DMS79 (cell line): Measurements from ENCODE around the gene IL17B.

Experiments
- DNase-seq: peaks from one replicate; lab custom pipeline; 2025; lab: John Stamatoyannopoulos, UW

IL17B gene

DNA sequence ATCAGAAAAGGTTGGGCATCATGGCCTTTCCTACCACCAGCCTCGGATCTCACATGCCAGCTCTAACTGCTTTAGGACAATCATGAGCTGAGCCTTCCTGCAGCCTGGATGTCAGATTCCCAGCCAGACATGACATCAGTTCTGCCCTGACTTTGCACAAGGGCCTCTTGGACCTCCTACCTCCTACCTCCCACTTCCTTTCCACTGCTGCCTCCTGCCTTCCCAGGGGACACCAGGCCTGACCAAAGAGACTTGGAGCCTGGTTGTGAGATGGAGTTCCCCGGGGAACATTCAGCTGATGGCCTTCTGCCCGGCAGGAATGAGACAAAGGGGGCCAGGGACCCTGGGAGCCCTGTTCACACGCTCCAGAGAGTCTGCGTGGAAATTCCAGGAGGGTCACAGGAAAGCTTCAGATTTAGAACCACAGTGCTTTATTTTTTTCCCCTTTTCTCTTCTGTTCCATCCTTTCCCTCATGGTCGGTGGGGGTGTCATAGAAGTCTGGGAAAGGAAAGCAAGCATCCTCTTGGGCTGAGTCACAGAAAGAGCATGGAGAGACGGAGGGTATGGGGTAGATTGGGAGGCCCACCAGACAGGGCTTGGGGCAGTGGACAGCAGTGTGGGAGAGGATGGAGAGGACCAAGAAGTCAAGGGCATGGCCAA, 35.4 kb upstream of the IL17B start:
- no peak for DNase-seq

DNA sequence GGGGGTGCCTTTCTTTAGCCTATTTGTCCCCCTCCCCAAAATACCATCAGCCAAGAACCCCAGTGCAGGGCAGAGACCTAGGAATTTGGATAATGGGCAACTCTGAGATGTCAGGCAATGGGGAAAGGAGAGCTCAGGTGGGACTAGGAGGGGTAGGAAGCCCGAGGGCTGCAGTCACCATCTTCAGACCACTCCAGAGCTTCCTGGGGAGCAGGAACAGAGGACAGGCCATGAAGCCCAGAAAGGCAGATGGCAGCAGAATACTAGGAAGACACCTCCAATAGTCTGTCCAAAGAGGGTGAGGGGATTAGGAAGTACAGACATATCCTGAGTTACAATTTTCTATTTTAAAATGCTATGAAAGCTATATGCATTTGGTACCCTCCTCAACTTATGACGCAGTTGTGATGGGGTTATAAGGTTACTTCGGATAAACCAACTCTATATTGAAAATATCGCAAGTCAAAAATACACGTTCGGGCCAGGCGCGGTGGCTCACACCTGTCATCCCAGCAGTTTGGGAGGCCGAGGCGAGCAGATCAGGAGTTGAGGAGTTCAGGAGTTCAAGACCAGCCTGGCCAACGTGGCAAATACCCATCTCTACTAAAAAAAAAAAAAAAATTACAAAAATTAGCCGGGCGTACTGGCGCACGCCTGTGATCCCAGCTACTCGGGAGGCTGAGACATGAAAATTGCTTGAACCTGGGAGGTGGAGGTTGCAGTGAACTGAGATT, 34.6 kb upstream of the IL17B start:
- DNase-seq: no peak

DNA sequence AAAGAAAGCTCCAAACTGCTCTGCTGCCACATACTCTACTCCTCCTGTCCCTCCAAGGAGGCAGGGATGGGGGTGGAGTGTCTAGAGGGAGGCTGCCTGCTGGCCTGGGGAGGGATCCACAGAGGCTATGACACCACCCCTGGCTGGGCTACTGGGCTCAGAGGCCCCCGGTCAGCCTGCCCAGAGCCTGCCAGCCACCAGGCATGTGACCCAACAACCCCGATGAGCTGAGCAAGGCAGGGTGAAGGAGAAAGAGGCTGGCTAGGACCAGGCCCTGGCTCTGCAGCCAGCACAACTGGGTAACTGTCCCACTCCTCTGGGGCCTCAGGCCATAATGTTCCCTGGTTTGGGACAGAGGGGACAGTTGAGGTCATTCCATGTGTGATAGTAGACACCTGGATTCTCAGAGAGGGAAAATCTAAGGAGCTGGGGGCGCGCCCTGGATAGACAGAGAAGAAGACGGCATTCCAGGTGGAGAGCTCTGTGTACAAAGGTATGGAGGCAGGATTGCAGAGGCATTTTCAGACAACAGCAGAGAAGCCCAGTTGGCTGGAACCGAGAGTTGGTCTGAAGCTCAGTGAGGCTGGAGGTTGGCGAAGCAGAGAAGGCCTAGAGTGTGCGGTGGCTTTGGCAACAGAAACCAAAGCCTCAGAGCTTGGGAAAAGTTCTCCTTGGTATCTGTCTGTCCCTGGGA, 33.8 kb upstream of the IL17B start:
- DNase-seq: no peak

DNA sequence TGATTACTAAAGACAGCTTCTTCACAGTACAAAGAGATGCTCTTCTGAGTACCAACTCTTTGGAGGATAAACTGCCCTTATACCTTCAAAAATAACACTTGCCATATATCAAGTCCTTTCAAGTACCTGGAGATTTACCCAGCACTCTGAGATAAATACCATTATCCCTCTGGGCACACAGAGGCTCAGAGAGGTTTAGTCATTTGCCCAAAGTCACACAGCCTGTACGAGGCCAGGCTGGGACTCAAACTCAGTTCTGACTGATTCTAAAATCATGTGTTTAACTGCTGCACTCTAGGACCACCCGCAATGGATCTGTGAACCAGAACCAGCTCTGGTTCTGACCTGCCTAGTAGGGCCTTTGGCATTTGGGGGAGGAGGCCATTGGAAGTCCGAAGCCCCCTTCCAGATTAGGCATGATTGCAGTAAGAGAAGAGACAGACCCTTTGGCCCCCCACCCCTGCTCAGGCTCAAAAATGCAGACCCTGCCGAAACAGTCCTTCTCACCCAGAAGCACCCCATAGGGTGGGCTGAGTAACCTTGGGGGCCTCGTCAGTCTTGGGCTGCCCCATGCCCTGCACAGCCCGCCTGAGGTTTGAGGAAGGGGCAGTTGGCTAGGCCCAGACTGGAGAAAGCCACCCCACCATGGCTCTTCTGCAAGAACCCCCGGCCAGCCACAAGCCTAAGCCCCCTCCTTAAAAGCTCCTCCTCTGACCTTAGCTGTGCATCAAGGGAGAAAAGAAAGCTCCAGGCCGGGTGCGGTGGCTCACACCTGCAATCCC, 32.8 kb upstream of the IL17B start:
- no peak for DNase-seq

DNA sequence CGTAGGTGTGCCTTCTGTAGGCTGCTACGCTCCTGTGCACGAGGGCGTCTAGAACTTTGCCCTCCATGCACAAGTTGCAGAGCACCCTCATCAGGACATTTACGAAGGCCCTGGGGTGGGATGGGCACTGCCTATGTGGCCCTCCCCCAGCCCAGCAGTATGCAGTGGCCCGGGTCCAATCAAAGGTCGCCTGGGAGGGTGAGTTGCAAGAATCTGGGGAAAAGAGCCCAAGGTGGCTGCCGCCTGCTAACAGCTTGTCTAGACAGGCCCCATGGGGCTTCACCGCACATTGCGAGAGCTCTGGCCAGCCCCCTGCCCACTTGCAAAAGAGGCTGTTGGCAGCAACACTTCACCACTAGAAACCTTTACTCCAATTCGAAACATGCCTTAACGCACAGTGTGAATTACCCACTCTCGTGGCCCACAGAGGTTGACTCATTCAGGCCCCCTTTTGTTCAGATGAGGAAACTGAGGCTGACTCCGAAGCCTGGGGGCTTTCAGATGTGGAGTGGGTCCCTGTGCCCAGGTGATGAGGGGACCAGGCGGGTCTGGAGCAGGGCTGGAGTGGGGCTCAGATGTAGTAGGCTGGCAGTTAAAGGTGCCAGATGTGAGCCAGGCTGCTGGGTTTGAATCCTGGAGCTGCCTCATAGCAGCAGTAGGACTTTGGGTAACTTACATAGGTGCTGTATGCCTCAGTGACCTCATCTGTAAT, 31.8 kb upstream of the IL17B start:
- DNase-seq: no peak

DNA sequence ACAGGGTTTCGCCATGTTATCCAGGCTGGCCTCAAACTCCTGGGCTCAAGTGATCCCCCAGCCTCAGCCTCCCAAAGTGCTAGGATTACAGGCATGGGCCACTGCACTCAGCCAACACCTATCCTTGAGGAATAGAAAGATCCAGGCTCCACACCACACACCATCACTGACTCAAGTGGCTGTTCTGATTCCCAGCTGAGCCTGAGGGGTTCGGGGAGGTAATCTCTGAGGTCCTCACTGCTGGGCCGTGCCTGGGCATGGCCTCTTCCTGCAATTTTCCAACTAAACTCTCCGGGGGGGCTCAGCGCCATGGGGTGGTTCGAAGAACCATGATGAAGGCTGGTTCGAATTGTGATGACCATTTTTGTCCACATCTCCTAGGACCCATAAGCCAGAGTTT, 31.0 kb upstream of the IL17B start:
- no peak for DNase-seq

DNA sequence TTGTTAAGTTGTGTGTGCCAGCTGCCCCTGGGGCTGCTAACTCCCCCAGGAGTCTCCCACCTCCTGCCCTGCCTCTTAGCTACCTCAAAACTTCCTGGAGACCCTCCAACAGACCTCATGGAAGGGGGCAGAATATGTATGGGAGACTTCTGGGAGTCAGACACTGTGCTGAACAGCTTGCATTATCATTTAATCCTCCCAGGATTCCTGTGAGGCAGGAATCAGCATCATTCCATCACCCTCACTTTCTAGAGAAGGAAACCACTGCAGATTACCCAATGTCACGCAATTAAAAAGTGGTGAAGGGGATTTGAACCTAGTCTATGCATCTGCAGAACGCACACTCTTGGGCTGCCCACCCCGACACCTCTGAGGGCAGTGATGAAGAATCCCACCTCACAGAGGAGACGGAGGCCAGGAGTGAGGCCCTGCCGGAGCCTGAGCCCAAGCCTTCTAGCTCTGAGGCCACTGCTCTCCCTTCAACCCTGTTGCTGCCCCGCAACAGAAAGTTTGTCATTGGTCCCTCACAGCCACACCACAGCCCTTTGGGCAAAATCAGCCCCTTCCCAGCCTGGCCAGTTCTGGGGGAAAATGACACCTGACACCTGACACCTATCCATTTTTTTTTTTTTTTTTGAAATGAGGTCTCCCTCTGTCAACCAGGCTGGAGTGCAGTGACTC, 30.3 kb upstream of the IL17B start:
- DNase-seq: no peak

DNA sequence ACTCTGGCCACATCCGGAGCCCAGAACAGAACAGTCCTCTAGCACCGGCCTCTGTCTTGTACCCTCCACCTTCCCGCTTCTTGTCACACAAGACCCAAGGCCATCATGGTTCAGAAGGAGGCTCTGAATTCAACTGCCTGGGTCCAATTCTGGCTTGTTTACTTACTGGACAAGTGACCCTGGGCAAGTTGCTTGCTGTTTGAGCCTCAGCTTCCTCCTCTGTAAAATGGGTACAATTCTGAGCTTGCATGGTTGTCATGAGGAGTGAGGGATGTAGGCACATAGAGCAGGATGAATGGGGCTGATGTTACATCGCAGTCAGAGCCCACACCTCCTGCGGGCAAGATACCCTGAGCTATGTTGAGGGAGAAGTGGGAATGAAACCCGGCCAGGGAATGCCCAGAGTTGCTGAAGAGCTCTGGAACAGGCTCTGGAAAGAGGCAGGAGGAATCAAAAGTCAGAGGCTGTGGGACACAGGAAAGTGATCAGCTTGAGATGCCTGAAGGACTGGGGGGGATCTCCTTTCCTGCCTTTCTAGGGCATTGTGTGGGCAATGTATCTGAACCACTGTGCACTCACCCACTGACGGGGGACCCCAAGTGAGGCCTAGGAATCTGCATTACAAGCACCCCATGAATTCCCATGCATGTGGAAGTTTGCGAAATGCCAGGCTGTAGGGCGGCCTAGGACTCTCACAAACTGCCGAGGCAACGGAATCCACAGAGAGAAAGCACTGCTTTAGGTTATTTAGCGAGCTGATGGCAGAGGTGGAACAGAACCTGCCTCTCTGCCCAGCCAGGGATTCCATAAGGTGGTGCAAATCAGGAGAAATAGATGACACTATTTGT, 29.4 kb upstream of the IL17B start:
- DNase-seq: no peak

DNA sequence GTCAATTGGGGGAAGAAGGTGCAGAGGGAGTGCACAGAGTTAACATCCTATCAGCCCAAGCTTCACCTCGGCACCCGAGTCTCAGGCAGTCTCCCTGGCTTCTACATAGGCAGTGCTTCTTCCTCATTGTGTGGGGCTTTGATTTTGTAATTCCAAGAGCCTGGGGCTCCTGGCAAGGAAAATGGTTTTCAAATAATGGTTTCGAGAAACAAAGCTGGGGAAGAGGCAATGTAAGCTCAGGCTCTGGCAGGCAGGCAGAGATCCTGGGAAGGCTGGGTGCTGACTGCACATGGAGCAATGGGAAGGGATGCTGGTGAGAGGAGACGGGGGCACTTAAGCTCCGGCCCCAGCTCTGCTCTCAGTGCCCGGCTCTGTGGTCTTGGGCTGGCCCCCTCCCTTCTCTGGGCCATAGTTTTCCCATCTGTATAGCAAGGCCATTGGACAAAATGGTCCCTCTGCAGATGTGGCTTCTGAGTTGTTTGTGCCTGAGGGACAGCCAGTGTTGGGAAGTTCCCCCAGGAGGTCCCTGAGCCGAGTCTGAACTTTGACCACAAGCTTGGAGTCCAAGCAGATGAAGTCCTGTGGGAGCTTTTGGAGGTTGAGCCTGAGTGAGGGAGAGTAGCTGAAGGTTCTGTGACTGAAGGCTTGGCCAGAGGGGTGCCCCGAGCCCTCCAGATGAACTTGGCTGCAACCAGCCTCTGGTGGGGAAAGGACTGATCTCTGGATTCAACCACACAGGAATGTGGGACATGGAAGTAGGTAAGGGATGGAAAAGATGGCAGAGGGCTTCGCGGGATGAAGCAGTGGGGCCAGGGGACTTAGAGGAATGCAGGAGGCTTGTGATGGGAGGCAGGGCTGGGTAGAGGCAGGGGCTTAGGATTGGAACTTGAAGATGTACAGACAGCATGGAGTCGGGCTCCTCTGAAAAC, 28.5 kb upstream of the IL17B start:
- DNase-seq: no peak

DNA sequence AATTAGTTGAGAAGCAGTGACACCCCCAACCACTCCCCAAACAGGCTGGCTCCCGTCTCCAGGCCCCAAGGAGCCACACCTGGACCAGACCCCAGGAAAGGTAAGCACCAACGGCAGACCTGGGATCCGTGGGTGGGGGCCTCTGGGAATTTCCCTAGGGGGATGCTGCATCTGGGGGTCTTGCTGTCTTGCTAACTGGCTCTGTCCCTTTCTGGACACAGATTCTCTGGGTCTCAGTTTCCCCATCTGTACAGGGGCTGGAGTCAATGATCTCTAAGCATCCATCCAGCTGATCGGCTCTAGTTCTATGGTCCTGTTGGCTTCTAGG, 27.9 kb upstream of the IL17B start:
- DNase-seq: no peak

DNA sequence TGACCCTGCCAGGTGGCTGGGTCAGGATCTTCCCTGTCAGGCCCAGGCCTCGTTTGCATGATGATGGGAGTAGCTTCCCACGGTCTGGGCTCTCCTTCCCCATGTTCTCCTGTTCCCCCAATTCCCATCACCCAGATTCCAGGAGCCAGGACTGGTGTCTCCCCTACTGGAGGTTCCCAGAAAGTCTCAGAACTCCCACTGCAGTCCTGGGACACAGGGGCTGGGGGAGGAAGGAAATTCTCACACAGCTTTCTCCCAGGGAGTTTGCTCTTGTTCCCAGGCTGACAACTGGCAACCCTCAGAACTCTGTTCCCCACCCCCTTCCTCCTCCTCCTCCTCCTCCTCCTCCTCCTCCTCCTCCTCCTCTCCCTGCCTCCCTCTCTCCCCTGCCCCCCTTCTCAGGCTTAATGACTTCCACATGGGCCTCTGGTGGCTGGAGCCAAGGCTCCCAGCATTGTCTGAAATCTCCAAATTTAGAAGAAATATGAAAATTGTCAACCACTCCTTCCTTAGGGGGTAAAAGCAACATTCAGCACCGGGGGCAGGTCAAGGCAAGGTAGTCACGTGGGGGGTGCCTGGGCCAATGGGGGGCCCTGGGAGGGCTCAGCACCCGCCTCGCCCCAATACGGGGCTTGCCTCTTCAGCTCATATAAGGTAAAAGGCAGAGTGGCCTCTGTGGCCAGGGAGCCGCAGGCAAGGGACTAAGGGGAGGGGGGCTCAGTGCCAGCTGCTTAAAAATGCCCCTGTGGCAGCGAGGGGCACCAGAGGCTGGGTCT, 27.3 kb upstream of the IL17B start:
- no peak for DNase-seq

DNA sequence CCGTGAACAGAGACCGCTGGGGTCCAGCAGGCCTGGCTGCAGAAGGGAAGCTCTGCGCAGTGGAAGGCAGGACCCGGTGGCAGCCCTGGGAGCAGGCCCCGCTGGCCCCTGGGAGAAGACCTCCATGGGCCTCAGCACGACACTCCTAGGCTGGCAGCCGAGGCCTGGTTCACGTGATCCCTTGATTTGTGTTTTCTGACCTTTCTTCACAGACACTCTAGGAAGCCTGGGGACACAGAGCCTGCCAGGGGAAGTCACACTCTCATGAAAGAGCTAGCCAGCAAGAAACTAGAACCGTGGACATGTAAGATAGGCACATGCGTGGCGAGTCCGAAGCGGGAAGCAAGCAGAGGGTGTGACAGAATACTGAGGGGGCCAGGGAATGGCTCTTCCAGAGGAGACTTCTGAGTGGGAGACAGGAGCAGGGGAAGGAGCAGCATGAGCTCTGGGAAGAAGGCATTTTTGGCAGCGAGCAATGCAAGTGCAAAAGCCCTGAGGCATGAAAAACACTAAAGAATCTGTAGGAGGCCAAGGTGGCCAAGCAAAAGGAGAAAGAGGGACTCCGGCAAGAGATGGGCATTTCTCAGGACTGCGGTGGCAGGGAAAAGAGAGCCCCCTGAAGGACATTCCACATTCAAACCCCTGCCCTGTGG, 26.6 kb upstream of the IL17B start:
- no peak for DNase-seq

DNA sequence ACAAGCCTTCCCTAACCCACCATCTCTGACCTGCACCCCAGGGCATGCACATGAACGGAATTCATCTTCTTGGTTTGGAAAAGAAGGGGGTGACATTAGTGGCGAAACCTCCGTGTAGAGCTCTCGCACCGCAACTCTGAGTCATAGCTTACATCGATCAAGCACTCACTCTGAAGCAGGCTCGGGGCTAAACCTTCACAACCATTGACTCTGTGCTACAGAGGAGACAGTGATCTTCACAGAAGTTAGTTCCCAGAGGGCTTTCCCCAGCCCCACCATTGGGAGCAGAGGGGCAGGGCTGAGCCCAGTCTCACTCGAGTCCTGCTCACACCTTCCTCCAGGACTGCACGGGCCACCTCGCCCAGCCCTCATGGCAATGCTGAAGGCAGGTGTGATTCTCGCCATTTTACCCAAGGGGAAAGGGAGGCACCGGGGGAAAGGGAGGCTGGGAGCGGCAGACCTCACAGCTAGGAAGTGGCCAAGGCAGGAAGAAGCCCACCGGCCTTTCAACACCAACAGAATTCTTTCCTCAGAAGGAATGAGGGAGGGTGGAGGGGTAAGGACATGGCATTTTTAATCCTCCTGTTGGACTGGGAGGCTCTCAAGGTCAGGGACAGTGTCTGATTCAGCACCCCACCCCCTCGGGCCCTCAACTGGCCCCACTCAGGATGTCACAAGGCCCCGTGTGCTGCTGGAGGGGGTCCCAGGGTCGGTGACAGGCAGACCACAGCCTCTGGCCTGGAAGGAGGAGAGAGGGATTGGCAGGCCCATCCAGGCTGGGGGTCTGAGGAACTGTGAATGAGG, 25.9 kb upstream of the IL17B start:
- DNase-seq: no peak

DNA sequence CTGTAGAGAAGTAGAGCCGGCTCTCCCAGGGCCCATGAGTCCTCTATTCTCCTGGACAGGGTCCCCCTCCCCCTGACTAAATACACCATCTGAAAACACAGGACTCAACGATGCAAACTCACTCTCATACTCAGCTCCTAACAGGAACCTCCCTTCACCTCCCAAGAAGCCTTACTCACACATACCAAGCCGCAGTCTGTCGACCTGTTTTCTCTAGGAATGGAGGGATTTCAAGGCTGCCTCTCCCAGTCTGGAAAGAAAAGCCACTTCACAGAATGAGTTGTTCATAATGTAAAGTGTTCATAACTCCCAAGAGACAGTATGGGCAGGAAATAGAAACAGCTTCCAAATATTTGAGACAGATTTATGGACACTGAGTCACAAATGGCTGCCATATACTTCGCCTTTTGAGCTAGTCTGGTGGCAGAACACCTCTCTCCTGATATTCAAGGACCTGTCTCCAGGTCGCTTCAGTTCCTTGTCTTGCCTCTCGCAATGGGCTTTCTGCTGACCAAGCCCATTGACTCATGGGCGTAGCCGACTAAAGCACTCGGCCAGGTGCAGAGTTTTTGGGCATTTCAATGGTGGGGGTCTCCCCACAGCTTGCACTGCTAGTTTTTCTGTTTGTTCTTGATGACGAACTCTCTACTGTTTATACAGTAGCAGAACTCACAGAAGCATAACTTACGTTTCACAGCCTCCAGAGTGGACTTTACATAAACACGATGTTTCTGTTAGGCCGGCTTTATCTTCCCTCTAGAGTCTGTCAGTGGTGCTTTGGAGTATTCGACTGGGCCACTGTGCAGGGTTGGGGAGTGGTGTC, 25.0 kb upstream of the IL17B start:
- no peak for DNase-seq

DNA sequence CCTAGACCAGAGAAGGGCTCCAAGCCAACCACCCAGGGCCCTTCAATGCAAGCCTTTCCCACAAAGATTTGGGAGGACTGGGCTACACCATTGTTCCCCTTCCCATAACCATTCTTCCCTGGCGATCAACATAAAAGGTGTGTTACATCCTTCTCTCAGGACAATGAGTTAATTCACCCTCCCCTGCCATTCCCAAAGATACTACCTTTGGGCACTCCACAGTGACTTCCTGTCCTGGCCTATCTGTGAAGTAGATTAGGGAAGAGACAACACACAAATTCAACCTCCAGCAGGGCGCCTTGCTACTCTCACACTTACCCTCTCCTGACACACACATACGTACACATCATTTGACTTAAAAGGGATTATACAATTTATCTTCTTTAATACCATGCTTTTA, 23.2 kb upstream of the IL17B start:
- no peak for DNase-seq

DNA sequence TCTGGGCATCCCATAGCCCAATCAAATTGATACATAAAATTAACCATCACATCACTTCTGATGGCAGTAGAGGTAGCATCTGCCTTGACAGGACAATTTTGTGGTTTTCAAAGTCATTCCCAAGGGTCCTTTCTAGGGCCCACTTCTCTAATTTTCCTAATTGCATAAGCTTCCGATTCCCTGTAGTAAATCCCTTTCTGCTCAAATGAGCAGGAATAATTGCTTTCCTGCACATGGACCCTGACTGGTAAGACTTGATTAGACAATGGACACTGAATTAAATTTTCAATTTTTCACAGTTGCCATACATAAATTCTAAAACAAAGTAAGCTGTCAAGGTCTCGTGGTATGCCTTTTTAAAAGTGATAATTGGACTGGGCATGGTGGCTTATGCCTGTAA, 22.0 kb upstream of the IL17B start:
- no peak for DNase-seq
